GM21447 (cell line): ENCODE results near the gene DENND1A.

ENCODE experiments used
- ATAC-seq: cut with Tn5 transposase; IDR thresholded peaks from one replicate; pipeline ENCODE4 v1.9.1; 2021; ENCODE audit not compliant: unreplicated experiment

Gene DENND1A

GRCh38 chr9:123597876-123598556 lies 331.9 kb downstream of the DENND1A start:
- no peak for ATAC-seq

GRCh38 chr9:123597048-123597447 lies 332.9 kb downstream of the DENND1A start:
- ATAC-seq: no peak

GRCh38 chr9:123591283-123591682 lies 338.6 kb downstream of the DENND1A start:
- ATAC-seq: no peak

- ATAC-seq: no peak
Measured at GRCh38 chr9:123590499-123590898, 339.4 kb downstream of the DENND1A start.

- ATAC-seq: no peak
Measured at GRCh38 chr9:123589361-123590239, 340.3 kb downstream of the DENND1A start.

- ATAC-seq: no peak
Measured at GRCh38 chr9:123586275-123586674, 343.7 kb downstream of the DENND1A start.

- ATAC-seq: no peak
Measured at GRCh38 chr9:123584202-123585176, 345.4 kb downstream of the DENND1A start.

GRCh38 chr9:123583646-123584045 lies 346.3 kb downstream of the DENND1A start:
- no peak for ATAC-seq

- ATAC-seq: no peak
Measured at GRCh38 chr9:123571240-123571639, 358.7 kb downstream of the DENND1A start.

GRCh38 chr9:123568691-123569688 lies 360.9 kb downstream of the DENND1A start:
- ATAC-seq: no peak

GRCh38 chr9:123567013-123567412 lies 362.9 kb downstream of the DENND1A start:
- ATAC-seq: no peak

- ATAC-seq: no peak
Measured at GRCh38 chr9:123564652-123565051, 365.3 kb downstream of the DENND1A start.

GRCh38 chr9:123562844-123563346 lies 367.0 kb downstream of the DENND1A start:
- no peak for ATAC-seq

GRCh38 chr9:123561046-123561445 lies 368.9 kb downstream of the DENND1A start:
- ATAC-seq: no peak

- no peak for ATAC-seq
Measured at GRCh38 chr9:123556464-123557435, 373.2 kb downstream of the DENND1A start.

GRCh38 chr9:123555646-123556045 lies 374.3 kb downstream of the DENND1A start:
- ATAC-seq: no peak

- no peak for ATAC-seq
Measured at GRCh38 chr9:123552530-123552929, 377.4 kb downstream of the DENND1A start.

- ATAC-seq: no peak
Measured at GRCh38 chr9:123551734-123552133, 378.2 kb downstream of the DENND1A start.
